ENCODE data around the gene ANKRD13A.

GRCh38 chr12:109950625-109951024, 48.6 kb upstream of the ANKRD13A start:
- TF ChIP-seq CTCF (conservative IDR thresholded peaks at IDR 0.05; ENCODE audit: low read depth, low read length) (no peak), EZH2 (IDR thresholded peaks at IDR 0.05; ENCODE audit: low read length, unreplicated experiment) (no peak)
